Right lobe of liver (tissue), 6 donors: ENCODE results near the gene ELMO1. TPM values are rescaled to one million over a fixed set of nuclear protein-coding genes. Genes with fewer than 3 reads are reported as not detected.

ENCODE experiments used
- ATAC-seq, 4 donors: fragments of 200-7000 bp; cut with Tn5 transposase; one replicate each; pipeline ENCODE4 v1.9.1; 2020; ENCODE audit warnings: mild to moderate bottlenecking in 4 of 4, moderate library complexity in 4 of 4
- DNase-seq, 3 donors: peaks; one replicate each; pipeline ENCODE4 v3.0.0-alpha.2; 2020
- H3K27ac ChIP-seq, 3 donors: fragments of 200-600 bp; one replicate each; pipeline ENCODE4 v1.8.0; 2022
- H3K27me3 ChIP-seq, 2 donors: fragments of 200-600 bp; one replicate each; pipeline ENCODE4 v1.8.0; 2022
- H3K36me3 ChIP-seq, 4 donors: fragments of 200-600 bp; sonication (generic) in 1 of 4; one replicate each; pipeline versions ENCODE4 v1.5.1 to v1.8.0; 2017 to 2022; ENCODE audit warnings: control low read depth in 1 of 4
- H3K4me1 ChIP-seq, 4 donors: fragments of 200-600 bp; sonication (generic) in 1 of 4; one replicate each; pipeline versions ENCODE4 v1.5.1 to v1.8.0; 2017 to 2022; ENCODE audit warnings: control low read depth in 1 of 4
- H3K4me3 ChIP-seq, 3 donors: fragments of 200-600 bp; one replicate each; pipeline ENCODE4 v1.8.0; 2022
- H3K9me3 ChIP-seq, 4 donors: fragments of 200-600 bp; sonication (generic) in 1 of 4; one replicate each; pipeline versions ENCODE4 v1.5.1 to v1.8.0; 2017 to 2022; ENCODE audit warnings: control low read depth in 1 of 4
- CTCF ChIP-seq, 4 donors: fragments of 200-600 bp in 3 of 4; fragments of 450-650 bp in 1 of 4; IDR thresholded peaks; one replicate each; pipeline versions ENCODE4 v1.5.1 to v1.8.0; 2016 to 2022; ENCODE audit warnings: antibody characterized with exemption in 4 of 4, mild to moderate bottlenecking in 2 of 4
- POLR2A ChIP-seq: fragments of 450-650 bp; IDR thresholded peaks from one replicate; pipeline ENCODE4 v1.6.1; 2017; ENCODE audit warnings: antibody characterized with exemption, mild to moderate bottlenecking
- WGBS: methylation state at CpG from one replicate; pipeline ENCODE4 v1.1.6; 2018; ENCODE audit warnings: low coverage, low lambda C conversion rate; ENCODE audit not compliant: insufficient coverage; ENCODE audit errors: missing lambda C conversion rate; 5-methylcytosine and 5-hydroxymethylcytosine counted together
- intact Hi-C, 2 donors: fragments of 100-400 bp; cut with DNase I; formaldehyde crosslinking; loops; one replicate each; pipeline versions ENCODE4 v1.11.2 to v1.14.1; 2022
- total RNA-seq, 6 experiments: library from RNA; depleted of rRNA in 2 of 6; stranded (reverse); fragments of >200 nt in 2 of 6; fragmentation: NEBNext Ultra II Directional in 3 of 6; extraction: Animal tissue kit (Norgen Biotek cat#: 25700) in 3 of 6; gene quantifications; one replicate each; pipeline versions ENCODE4 v1.1.0 to v1.2.4, GENCODE V29; 2016 to 2023
- donor health status: DM: no; HTN: yes; CAD: no.
- donor health status: DM: no; HTN: no; CAD: no.
- donor health status: DM: no; HTN: no; CAD: no.
- donor health status: DM: no; HTN: yes; CAD: no.
- donor health status: DM: no; HTN: yes; CAD: no.

ELMO1 gene
- total RNA-seq, 6 experiments from 2014 or later, result 18.4 to 55.4 (median 25.1) TPM

GRCh38 chr7:37245590-37245989, 203.1 kb downstream of the ELMO1 start:
- ATAC-seq (peak; percentile 44 to 64 (median 60)), DNase-seq (no peak)
- no peaks in the 10 kb centered on the region for H3K27me3 ChIP-seq
- no peak overlapping the region for H3K4me3 ChIP-seq
- WGBS, result 50% methylated on average over 5 of the region's 5 CpGs
- TF ChIP-seq POLR2A (no peak), CTCF (IDR thresholded peaks at IDR 0.05) (no peak)
- no peaks in the 10 kb centered on the region for H3K4me1 ChIP-seq
- intact Hi-C loops, result no loop called here
- no peak overlapping the region for H3K27ac ChIP-seq
- H3K36me3 ChIP-seq, result no peaks in the 10 kb centered on the region
- no peaks in the 10 kb centered on the region for H3K9me3 ChIP-seq

- DNase-seq (no peak), ATAC-seq (no peak)
- Histone ChIP-seq H3K4me3 (no peak overlapping the region), H3K9me3 (no peaks in the 10 kb centered on the region), H3K4me1 (no peaks in the 10 kb centered on the region), H3K27me3 (no peaks in the 10 kb centered on the region), H3K27ac (no peak overlapping the region), H3K36me3 (peaks cover 0 to 2% (median 0%) of the 10 kb centered on the region in 4 donors)
- WGBS, result 94% methylated on average over 1 of the region's 1 CpG
- TF ChIP-seq POLR2A, result no peak
- no peak for TF ChIP-seq CTCF (IDR thresholded peaks at IDR 0.05)
- intact Hi-C loops, result no loop called here
Observed at GRCh38 chr7:37236906-37237305, 211.8 kb downstream of the ELMO1 start.

- peaks cover 0 to 2% (median 0%) of the 10 kb centered on the region in 4 donors for H3K36me3 ChIP-seq
- H3K27ac ChIP-seq, result no peak overlapping the region
- H3K4me3 ChIP-seq, result no peak overlapping the region
- no peaks in the 10 kb centered on the region for H3K27me3 ChIP-seq
- intact Hi-C loops, result no loop called here
- no peak for ATAC-seq
- H3K9me3 ChIP-seq, result no peaks in the 10 kb centered on the region
- DNase-seq, result no peak
- H3K4me1 ChIP-seq, result no peaks in the 10 kb centered on the region
- TF ChIP-seq CTCF (IDR thresholded peaks at IDR 0.05), result no peak
- TF ChIP-seq POLR2A, result no peak
- 70% methylated on average over 4 of the region's 4 CpGs for WGBS
Observed at GRCh38 chr7:37235813-37236212, 212.9 kb downstream of the ELMO1 start.

- intact Hi-C loops, result no loop called here
- DNase-seq (no peak), ATAC-seq (peak; percentile 42 to 62 (median 46))
- TF ChIP-seq CTCF (IDR thresholded peaks at IDR 0.05), result peak; percentile 49 to 60 (median 55)
- TF ChIP-seq POLR2A, result no peak
- no peak overlapping the region for H3K4me3 ChIP-seq
- WGBS, result 30% methylated on average over 1 of the region's 1 CpG
- no peaks in the 10 kb centered on the region for H3K27me3 ChIP-seq
- no peak overlapping the region for H3K27ac ChIP-seq
- H3K4me1 ChIP-seq, result no peaks in the 10 kb centered on the region
- H3K9me3 ChIP-seq, result no peaks in the 10 kb centered on the region
- H3K36me3 ChIP-seq, result peaks cover 0 to 2% (median 0%) of the 10 kb centered on the region in 4 donors
Observed at GRCh38 chr7:37234928-37235327, 213.7 kb downstream of the ELMO1 start.

- no peak overlapping the region for H3K4me3 ChIP-seq
- no peak for TF ChIP-seq POLR2A
- TF ChIP-seq CTCF (IDR thresholded peaks at IDR 0.05), result no peak
- no peak for DNase-seq
- no peaks in the 10 kb centered on the region for H3K4me1 ChIP-seq
- H3K9me3 ChIP-seq, result no peaks in the 10 kb centered on the region
- H3K27ac ChIP-seq, result no peak overlapping the region
- peaks cover 0 to 2% (median 0%) of the 10 kb centered on the region in 4 donors for H3K36me3 ChIP-seq
- 85% methylated on average over 3 of the region's 3 CpGs for WGBS
- H3K27me3 ChIP-seq, result no peaks in the 10 kb centered on the region
- intact Hi-C loops, result no loop called here
- no peak for ATAC-seq
Observed at GRCh38 chr7:37234334-37234733, 214.3 kb downstream of the ELMO1 start.
